H1 (cell line): ENCODE data around the gene OLFM1. TPM values are rescaled to one million over a fixed set of nuclear protein-coding genes. Genes with fewer than 3 reads are reported as not detected.

Source experiments
- CTCF ChIA-PET: fragments of 300-600 bp; sonication (Branson Sonifier 250); formaldehyde crosslinking; loops from one replicate; lab custom pipeline; 2021; ENCODE audit not compliant: partially characterized antibody; lab: Charles Lee
- POLR2A ChIA-PET: fragments of 300-600 bp; sonication (Branson Sonifier 250); formaldehyde crosslinking; loops from one replicate; lab custom pipeline; 2021; ENCODE audit warnings: inconsistent platforms; ENCODE audit not compliant: partially characterized antibody; lab: Charles Lee
- DNase-seq, 2 experiments: peaks; one replicate each; pipeline versions ENCODE4 v3.0.0 to v3.0.0-alpha.2; 2010 to 2022; ENCODE audit warnings: low spot score in 2 of 2, low read depth in 1 of 2, mixed read lengths in 1 of 2
- FAIRE-seq: peaks from 2 replicates; lab custom pipeline; 2011; peaks lifted over from hg19 to GRCh38; lab: Jason Lieb, UNC
- H2AFZ ChIP-seq: 2 replicates; pipeline ENCODE4 v1.8.1; 2012; ENCODE audit warnings: low read length, inconsistent platforms
- H2AK5ac ChIP-seq: 2 replicates; pipeline ENCODE4 v1.6.1; 2013; ENCODE audit warnings: low read depth, low read length
- H2BK120ac ChIP-seq: replicated peaks from 2 replicates; pipeline ENCODE3; 2013; ENCODE audit warnings: low read depth, low read length, inconsistent platforms
- H2BK12ac ChIP-seq: 2 replicates; pipeline ENCODE4 v1.6.1; 2013; ENCODE audit warnings: low read depth, low read length
- H2BK15ac ChIP-seq: 2 replicates; pipeline ENCODE4 v1.6.1; 2013; ENCODE audit warnings: low read length
- H2BK20ac ChIP-seq: 2 replicates; pipeline ENCODE4 v1.6.1; 2013; ENCODE audit warnings: low read length
- H2BK5ac ChIP-seq: 2 replicates; pipeline ENCODE4 v1.6.1; 2013; ENCODE audit warnings: low read depth, low read length
- H3K14ac ChIP-seq: 2 replicates; pipeline ENCODE4 v1.6.1; 2013; ENCODE audit warnings: inconsistent platforms; ENCODE audit not compliant: insufficient read length
- H3K18ac ChIP-seq: 2 replicates; pipeline ENCODE4 v1.6.1; 2013; ENCODE audit warnings: low read length; ENCODE audit errors: extremely low read depth
- H3K23ac ChIP-seq: 2 replicates; pipeline ENCODE4 v1.6.1; 2013; ENCODE audit warnings: inconsistent platforms; ENCODE audit not compliant: insufficient read length
- H3K23me2 ChIP-seq: 2 replicates; pipeline ENCODE4 v1.6.1; 2013; ENCODE audit warnings: low read depth, low read length
- H3K27ac ChIP-seq: 2 replicates; pipeline ENCODE4 v1.6.1; 2011; ENCODE audit warnings: low read depth, low read length, inconsistent platforms
- H3K27me3 ChIP-seq, 4 experiments: replicated peaks in 1 of 4; 1 replicate in 1 of 4; 2 replicates in 3 of 4; pipeline versions ENCODE4 v1.6.1 to v1.8.1; 2011 to 2013; ENCODE audit warnings: low read length in 3 of 4, mild to moderate bottlenecking in 3 of 4, inconsistent platforms in 2 of 4, mixed read lengths in 2 of 4, moderate library complexity in 1 of 4; ENCODE audit not compliant: control insufficient read depth in 3 of 4, insufficient read depth in 3 of 4; ENCODE audit errors: extremely low read depth in 1 of 4
- H3K36me3 ChIP-seq, 4 experiments: 2 replicates each; pipeline versions ENCODE4 v1.6.1 to v1.8.1; 2011 to 2013; ENCODE audit warnings: mild to moderate bottlenecking in 4 of 4, low read length in 3 of 4, moderate library complexity in 2 of 4, control low read depth in 1 of 4, inconsistent platforms in 1 of 4; ENCODE audit not compliant: insufficient read depth in 4 of 4, control insufficient read depth in 2 of 4
- H3K4ac ChIP-seq: replicated peaks from 2 replicates; pipeline ENCODE3; 2013; ENCODE audit warnings: low read length, low read depth, mixed read lengths, inconsistent platforms; ENCODE audit not compliant: insufficient read length
- H3K4me1 ChIP-seq, 4 experiments: replicated peaks in 1 of 4; 1 replicate in 1 of 4; 2 replicates in 3 of 4; pipeline versions ENCODE4 v1.6.1 to v1.8.1; 2011 to 2013; ENCODE audit warnings: low read length in 3 of 4, inconsistent platforms in 2 of 4, mixed read lengths in 1 of 4; ENCODE audit not compliant: insufficient read depth in 4 of 4, control insufficient read depth in 3 of 4
- H3K4me2 ChIP-seq, 2 experiments: 2 replicates each; pipeline versions ENCODE4 v1.6.1 to v1.8.1; 2011 to 2013; ENCODE audit warnings: low read depth in 2 of 2, low read length in 2 of 2, control low read depth in 1 of 2, inconsistent platforms in 1 of 2, mild to moderate bottlenecking in 1 of 2; ENCODE audit not compliant: insufficient read depth in 1 of 2
- H3K4me3 ChIP-seq, 4 experiments: fragments of 200-600, 300-600 bp in 1 of 4; sonication (generic), shearing (Covaris generic), sonication (Bioruptor Twin) in 1 of 4; 2 replicates each; pipeline versions ENCODE4 v1.5.1 to v1.8.1; 2011 to 2016; ENCODE audit warnings: low read length in 4 of 4, low read depth in 3 of 4, control low read depth in 2 of 4, inconsistent platforms in 2 of 4, mild to moderate bottlenecking in 2 of 4, mixed read lengths in 1 of 4, moderate library complexity in 1 of 4; ENCODE audit not compliant: insufficient read depth in 2 of 4; ENCODE audit errors: extremely low read depth in 1 of 4
- H3K56ac ChIP-seq: replicated peaks from 2 replicates; pipeline ENCODE3; 2013; ENCODE audit warnings: low read depth, mild to moderate bottlenecking, mixed read lengths, low read length, inconsistent platforms; ENCODE audit not compliant: insufficient read length
- H3K79me1 ChIP-seq: 2 replicates; pipeline ENCODE4 v1.6.1; 2013; ENCODE audit warnings: low read depth, low read length, control low read depth
- H3K79me2 ChIP-seq, 2 experiments: 2 replicates each; pipeline versions ENCODE4 v1.6.1 to v1.8.1; 2012 to 2013; ENCODE audit warnings: low read length in 2 of 2, mild to moderate bottlenecking in 2 of 2, inconsistent platforms in 1 of 2; ENCODE audit not compliant: insufficient read depth in 2 of 2, control insufficient read depth in 1 of 2
- H3K9ac ChIP-seq, 4 experiments: replicated peaks in 1 of 4; 1 replicate in 1 of 4; 2 replicates in 3 of 4; pipeline versions ENCODE4 v1.6.1 to v1.8.1; 2011 to 2013; ENCODE audit warnings: low read depth in 3 of 4, low read length in 3 of 4, control low read depth in 2 of 4, mild to moderate bottlenecking in 2 of 4, moderate library complexity in 2 of 4, inconsistent platforms in 1 of 4; ENCODE audit errors: extremely low read depth in 1 of 4
- H3K9me3 ChIP-seq, 2 experiments: 2 replicates each; pipeline versions ENCODE4 v1.6.1 to v1.8.1; 2012 to 2013; ENCODE audit warnings: mild to moderate bottlenecking in 2 of 2, moderate library complexity in 2 of 2, control low read depth in 1 of 2, inconsistent platforms in 1 of 2, low read depth in 1 of 2, low read length in 1 of 2, mixed read lengths in 1 of 2; ENCODE audit not compliant: insufficient read depth in 2 of 2
- H4K20me1 ChIP-seq, 2 experiments: replicated peaks in 1 of 2; 2 replicates each; pipeline versions ENCODE3 to v1.8.1; 2011 to 2013; ENCODE audit warnings: inconsistent platforms in 2 of 2, low read length in 2 of 2, mild to moderate bottlenecking in 1 of 2; ENCODE audit not compliant: insufficient read depth in 2 of 2, control insufficient read depth in 1 of 2
- H4K5ac ChIP-seq: 2 replicates; pipeline ENCODE4 v1.6.1; 2013; ENCODE audit warnings: low read length, low read depth, mixed read lengths, inconsistent platforms; ENCODE audit not compliant: insufficient read length
- H4K8ac ChIP-seq: 2 replicates; pipeline ENCODE4 v1.8.0; 2013; ENCODE audit warnings: mild to moderate bottlenecking, moderate library complexity, low read length, inconsistent platforms; ENCODE audit not compliant: insufficient read depth; ENCODE audit errors: extremely low read depth
- H4K91ac ChIP-seq: replicated peaks from 2 replicates; pipeline ENCODE3; 2013; ENCODE audit warnings: low read length, mixed read lengths, inconsistent platforms; ENCODE audit not compliant: insufficient read length
- MAFK ChIP-seq: IDR thresholded peaks from 2 replicates; pipeline ENCODE4 v1.6.1; 2012; ENCODE audit warnings: low read depth, mild to moderate bottlenecking, improper control_type of control experiment, low read length
- NANOG ChIP-seq: IDR thresholded peaks from 2 replicates; pipeline ENCODE4 v1.6.1; 2011; ENCODE audit warnings: low read length, low read depth, mild to moderate bottlenecking, inconsistent platforms; ENCODE audit not compliant: insufficient read depth, poor library complexity, severe bottlenecking
- WGBS, 2 experiments: shearing (Covaris generic) in 1 of 2; methylation state at CpG; one replicate each; pipeline versions ENCODE4 v1.1.6 to v1.1.7; 2013 to 2015; ENCODE audit warnings: low lambda C conversion rate in 2 of 2, mixed read lengths in 2 of 2, inconsistent platforms in 1 of 2, low coverage in 1 of 2, missing lambda C conversion rate in 1 of 2; ENCODE audit not compliant: insufficient replicate concordance in 2 of 2, insufficient coverage in 1 of 2, insufficient read length in 1 of 2; ENCODE audit errors: extremely low coverage in 1 of 2, missing lambda C conversion rate in 1 of 2; 5-methylcytosine and 5-hydroxymethylcytosine counted together
- polyA plus RNA-seq, 7 experiments: library from polyadenylated mRNA; depleted of rRNA in 3 of 7; stranded (reverse) in 5 of 7; unstranded in 2 of 7; fragments of >200 nt in 5 of 7; fragments of 200-250 nt in 2 of 7; gene quantifications; 1 replicate in 5 of 7; 2 replicates in 1 of 7; 4 replicates in 1 of 7; pipeline versions ENCODE4 v1.2.1 to v1.2.3, GENCODE V29; 2011 to 2013; ENCODE audit warnings: missing spikeins in 2 of 7, mixed read lengths in 2 of 7
- total RNA-seq: library from RNA; stranded (reverse); fragmentation: NEBNext Ultra II Directional; extraction: Animal tissue kit (Norgen Biotek cat#: 25700); gene quantifications from 2 replicates; pipeline ENCODE4 v1.2.1, GENCODE V29; 2021

The OLFM1 gene
- total and polyA plus RNA-seq, 2 of the 8 experiments (the other 6 are each of a cell fraction or from before 2014, with no cell fraction given): 53.0 to 53.4 TPM

- no peak overlapping the region for H2AK5ac ChIP-seq
- no peak overlapping the region for H4K91ac ChIP-seq
- H4K8ac ChIP-seq: no peak overlapping the region; the same call in 1 of the 2 replicates
- H4K20me1 ChIP-seq: peaks cover 0 to 5% of the 10 kb centered on the region in 2 experiments
- no peak overlapping the region for H3K9ac ChIP-seq
- no peak overlapping the region for H2BK12ac ChIP-seq
- no peak overlapping the region for H2BK5ac ChIP-seq
- no peaks in the 10 kb centered on the region for H3K9me3 ChIP-seq
- H3K4me1 ChIP-seq: peaks cover 0 to 2% (median 0%) of the 10 kb centered on the region in 4 experiments; a peak in 2 of 7 replicates
- no peak overlapping the region for H2AFZ ChIP-seq
- H3K23ac ChIP-seq: no peak overlapping the region
- WGBS, 2 experiments: 78% methylated on average over 13 of the region's 14 CpGs; no CpG with 5 or more reads in 1 of the 2 experiments
- no peaks in the 10 kb centered on the region for H3K36me3 ChIP-seq
- no peak overlapping the region for H2BK20ac ChIP-seq
- no peaks in the 10 kb centered on the region for H3K79me2 ChIP-seq
- no peak overlapping the region for H2BK120ac ChIP-seq
- POLR2A ChIA-PET: no interaction called here
- H3K56ac ChIP-seq: no peak overlapping the region
- H4K5ac ChIP-seq: no peak overlapping the region
- H3K27ac ChIP-seq: no peak overlapping the region
- no peak overlapping the region for H3K4ac ChIP-seq
- no peak for TF ChIP-seq NANOG
- no peak for TF ChIP-seq MAFK
- TF ChIP-seq, all 59 proteins: peak for 0
- Histone ChIP-seq H3K79me1 (no peaks in the 10 kb centered on the region), H3K4me2 (no peak overlapping the region), H2BK15ac (no peak overlapping the region), H3K23me2 (no peaks in the 10 kb centered on the region), H3K27me3 (no peaks in the 10 kb centered on the region; a peak in 1 of 7 replicates), H3K14ac (no peak overlapping the region), H3K4me3 (no peak overlapping the region), H3K18ac (no peak overlapping the region)
- FAIRE-seq: no peak
- CTCF ChIA-PET: interaction anchor here (1.1 kb wide), 2 partner anchors 43 to 172 kb away, joined by 3 to 4 read pairs; no protein-coding TSS in a partner anchor
- no peak for DNase-seq
Observed at GRCh38 chr9:135170535-135170934, 83.1 kb downstream of the OLFM1 start.

Other genes with a start within 250 kb of the OLFM1 start
- gene FCN2, start 206.9 kb upstream of the OLFM1 start, total RNA-seq: not detected in 2 replicates
- not detected in 2 replicates for gene FCN2, start 206.9 kb upstream of the OLFM1 start, polyA plus RNA-seq (2011; rRNA removed)
- not detected in 2 replicates for gene FCN1, start 169.8 kb upstream of the OLFM1 start, total RNA-seq
- gene FCN1, start 169.8 kb upstream of the OLFM1 start, polyA plus RNA-seq (2011; rRNA removed): not detected in 2 replicates